ENCODE data around the gene GPR39.
A peak's percentile ranks its signal among the peaks of the same experiment; 100 is the strongest.

GPR39 gene

DNA sequence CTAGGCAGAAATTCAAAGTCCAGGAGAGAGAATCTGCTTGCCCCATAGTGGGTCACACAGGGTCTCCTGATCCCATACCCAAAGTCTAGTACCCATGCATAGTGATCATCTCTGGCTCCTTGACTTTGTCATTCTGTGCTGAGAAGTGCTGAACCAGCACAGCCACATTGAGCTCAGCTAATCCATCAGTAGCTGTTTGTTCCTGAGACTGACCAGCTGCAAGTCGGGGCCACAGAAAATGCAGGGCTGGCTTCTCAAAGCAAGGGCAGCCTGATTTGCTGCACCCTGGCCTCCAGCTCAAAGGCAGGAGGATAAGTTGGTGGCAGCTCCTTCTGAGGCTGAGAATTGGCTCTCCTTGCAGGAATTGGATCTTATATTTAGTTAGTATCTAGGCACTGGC, 181.2 kb downstream of the GPR39 start:
- no peak for DNase-seq (ENCODE audit: low spot score)
- FAIRE-seq, result no peak

- DNase-seq (ENCODE audit: low spot score) (no peak), FAIRE-seq (no peak)
These were observed 181.9 kb downstream of the GPR39 start for GRCh38 chr2:132598536-132598935.

DNA sequence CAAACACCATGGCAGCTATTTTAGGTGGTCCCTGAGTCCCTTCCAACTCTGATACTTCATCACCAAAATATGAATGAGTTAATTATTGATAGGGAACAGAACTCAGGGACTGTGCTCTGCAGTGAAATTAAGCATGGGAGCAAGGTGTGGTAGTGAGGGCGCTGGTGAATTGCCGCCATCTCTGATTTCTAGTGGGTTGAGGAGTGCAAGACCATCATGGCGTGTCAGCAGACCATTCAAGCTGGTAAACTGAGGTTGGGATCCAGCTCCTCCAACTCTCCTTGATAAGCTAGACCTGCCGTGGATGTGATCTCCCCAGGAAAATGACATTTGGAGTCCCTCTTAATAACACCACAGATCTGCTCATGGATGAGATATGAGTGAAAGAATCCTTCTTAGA, 183.0 kb downstream of the GPR39 start:
- DNase-seq (ENCODE audit: low spot score) (no peak), FAIRE-seq (no peak)

DNA sequence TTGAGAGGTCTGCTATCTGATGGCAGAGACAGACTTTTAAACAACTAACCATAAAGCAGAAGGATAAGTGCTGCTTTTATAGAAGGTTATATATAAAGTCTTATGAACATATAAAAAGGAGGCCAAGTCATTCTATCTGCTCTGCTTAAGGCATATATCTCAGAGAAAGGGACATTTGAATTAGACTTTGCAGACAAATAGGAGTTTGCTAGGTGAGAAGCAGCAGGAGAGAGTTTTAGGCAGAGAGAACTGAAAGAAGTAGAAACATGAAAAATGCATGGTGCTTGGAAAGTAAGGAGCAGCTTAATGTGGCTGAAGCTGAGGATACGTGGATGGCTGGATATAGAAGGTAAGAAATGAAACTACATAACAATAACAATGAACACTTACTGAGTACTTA, 188.0 kb downstream of the GPR39 start:
- DNase-seq (ENCODE audit: low spot score) (no peak), FAIRE-seq (no peak)

DNA sequence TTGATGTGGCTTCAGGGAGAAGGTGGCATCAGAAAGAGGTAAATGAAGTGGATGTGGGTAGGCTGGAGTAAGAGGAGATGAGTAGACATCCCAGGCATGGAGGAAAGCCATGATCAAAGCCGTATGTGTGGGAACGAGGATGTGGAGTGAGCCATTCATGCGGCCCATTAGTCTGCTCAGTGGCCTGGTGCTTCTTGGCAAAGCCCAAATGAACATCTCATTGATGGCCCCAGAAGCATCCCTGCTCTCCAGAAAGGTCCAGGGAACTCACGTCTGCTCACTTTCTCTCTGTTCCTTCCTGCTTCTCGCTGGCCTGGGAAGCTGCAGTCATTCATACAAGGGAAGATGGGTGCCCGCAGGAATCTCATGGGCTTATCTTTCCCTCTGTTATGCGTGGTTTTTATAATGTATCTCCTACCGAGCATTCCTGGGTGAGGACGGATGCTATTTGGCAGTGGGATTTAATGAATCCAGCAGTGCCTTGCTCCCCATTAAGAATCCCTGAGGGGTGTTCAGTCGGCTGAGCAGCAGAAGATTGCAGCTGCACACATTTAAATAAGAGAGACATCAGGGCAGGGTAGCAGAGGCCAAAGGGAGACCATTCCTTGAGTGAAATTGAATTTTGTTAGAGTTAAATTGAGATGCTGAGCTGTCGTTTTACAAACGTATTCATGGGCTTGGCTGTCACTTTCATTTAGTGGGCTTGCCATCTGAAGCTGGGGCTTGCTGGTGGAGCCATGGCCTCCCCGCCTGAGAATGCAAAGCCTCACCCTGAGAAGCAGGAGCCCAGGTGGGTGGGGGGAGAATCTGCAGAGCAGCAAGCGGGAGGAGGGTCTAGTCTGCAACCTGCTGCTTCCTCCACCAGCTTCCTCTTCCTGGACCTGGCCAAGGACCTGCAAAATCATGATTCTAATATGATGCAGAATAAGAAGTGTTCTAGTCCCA, 188.9 kb downstream of the GPR39 start:
- FAIRE-seq, result no peak
- DNase-seq (ENCODE audit: low spot score), result no peak

DNA sequence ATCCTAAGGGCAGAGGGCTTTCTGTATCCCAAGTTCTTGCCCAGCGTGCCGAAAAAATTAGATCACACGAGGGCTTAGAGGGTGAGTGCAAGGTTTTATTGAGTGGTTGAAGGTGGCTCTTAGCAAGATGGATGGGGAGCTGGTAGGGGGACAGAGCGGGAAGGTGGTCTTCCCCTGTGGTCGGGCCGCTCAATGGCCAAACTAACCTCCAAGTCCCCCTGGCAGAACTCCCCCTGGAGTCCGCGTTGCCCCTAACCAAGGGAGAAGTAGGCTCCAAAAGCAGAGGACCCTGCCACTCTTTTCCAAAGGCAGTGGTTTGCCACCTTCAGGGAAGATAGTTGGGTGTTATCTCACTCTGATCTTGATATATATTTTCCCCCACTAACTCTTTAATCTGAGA, 190.0 kb downstream of the GPR39 start:
- no peak for DNase-seq (ENCODE audit: low spot score)
- FAIRE-seq, result no peak

GRCh38 chr2:132607426-132608090, 191.0 kb downstream of the GPR39 start:
- DNase-seq (ENCODE audit: low spot score) (no peak), FAIRE-seq (no peak)

DNA sequence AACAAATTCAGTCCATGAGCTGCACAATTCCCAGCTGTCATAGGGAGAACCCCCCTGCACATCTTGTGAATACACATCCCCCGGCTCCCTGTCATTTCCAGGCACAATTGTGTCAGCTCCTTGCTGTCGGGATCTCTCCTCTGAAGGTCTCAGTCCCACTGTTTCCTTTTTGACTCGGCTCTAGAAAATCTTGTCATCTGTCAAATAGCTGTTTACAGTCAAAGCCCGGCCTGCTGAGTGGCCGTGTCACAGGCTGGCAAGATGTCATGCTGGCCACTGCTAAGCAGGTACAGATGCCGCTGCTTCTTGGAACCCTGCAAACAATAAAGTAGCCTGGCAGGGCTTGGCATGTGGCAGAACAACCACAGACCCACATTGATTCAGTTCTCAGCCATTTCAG, 191.7 kb downstream of the GPR39 start:
- DNase-seq (ENCODE audit: low spot score) (no peak), FAIRE-seq (no peak)

GRCh38 chr2:132609101-132609890, 192.7 kb downstream of the GPR39 start:
- DNase-seq (ENCODE audit: low spot score) (no peak), FAIRE-seq (no peak)

DNA sequence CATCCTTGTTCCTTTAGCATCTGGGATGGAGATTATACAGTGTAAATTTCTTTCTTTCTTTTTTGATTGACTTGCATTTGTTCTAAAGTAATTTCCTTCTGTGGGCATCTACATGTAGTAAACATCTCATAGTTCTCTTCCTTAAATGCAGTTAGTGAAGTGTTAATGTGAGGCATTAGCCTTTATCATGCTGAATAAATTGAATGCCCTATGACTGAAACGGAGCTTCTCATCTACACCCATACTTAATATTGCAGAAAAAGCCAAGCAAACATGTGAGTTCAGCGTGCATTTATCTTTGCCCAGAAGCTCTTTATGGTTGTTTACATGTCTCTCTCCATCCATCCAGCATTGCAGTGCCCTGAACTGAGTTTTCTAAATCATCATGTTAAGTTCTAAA, 195.1 kb downstream of the GPR39 start:
- DNase-seq (ENCODE audit: low spot score) (no peak), FAIRE-seq (no peak)

GRCh38 chr2:132615329-132616085, 198.9 kb downstream of the GPR39 start:
- no peak for DNase-seq (ENCODE audit: low spot score)
- no peak for FAIRE-seq

- DNase-seq (ENCODE audit: low spot score) (no peak), FAIRE-seq (no peak)
These were observed 201.4 kb downstream of the GPR39 start for GRCh38 chr2:132617989-132618388.

DNA sequence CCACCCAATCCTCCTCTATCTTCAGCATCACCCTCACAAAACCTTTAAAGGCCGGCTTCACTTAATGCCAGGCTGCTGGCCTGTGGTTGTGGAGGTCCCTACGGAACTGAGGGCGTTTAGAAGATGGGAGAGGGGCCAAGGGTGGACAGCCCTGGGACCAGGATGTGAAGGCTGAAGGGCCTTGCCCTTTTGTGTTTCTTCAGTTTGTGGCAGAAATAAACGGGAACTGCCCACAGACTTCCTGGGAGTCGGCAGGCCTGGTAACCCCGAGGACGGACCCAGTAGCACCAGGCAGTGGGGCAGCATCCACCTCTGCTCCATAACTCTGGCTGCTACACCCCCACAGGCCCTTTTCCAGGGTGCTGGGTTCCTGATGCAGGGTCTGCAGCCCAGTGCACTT, 202.1 kb downstream of the GPR39 start:
- no peak for FAIRE-seq
- DNase-seq (ENCODE audit: low spot score), result no peak

GRCh38 chr2:132620115-132620514, 203.5 kb downstream of the GPR39 start:
- FAIRE-seq (no peak), DNase-seq (ENCODE audit: low spot score) (no peak)

- FAIRE-seq (no peak), DNase-seq (ENCODE audit: low spot score) (no peak)
These were observed 204.7 kb downstream of the GPR39 start for GRCh38 chr2:132621131-132621875.

DNA sequence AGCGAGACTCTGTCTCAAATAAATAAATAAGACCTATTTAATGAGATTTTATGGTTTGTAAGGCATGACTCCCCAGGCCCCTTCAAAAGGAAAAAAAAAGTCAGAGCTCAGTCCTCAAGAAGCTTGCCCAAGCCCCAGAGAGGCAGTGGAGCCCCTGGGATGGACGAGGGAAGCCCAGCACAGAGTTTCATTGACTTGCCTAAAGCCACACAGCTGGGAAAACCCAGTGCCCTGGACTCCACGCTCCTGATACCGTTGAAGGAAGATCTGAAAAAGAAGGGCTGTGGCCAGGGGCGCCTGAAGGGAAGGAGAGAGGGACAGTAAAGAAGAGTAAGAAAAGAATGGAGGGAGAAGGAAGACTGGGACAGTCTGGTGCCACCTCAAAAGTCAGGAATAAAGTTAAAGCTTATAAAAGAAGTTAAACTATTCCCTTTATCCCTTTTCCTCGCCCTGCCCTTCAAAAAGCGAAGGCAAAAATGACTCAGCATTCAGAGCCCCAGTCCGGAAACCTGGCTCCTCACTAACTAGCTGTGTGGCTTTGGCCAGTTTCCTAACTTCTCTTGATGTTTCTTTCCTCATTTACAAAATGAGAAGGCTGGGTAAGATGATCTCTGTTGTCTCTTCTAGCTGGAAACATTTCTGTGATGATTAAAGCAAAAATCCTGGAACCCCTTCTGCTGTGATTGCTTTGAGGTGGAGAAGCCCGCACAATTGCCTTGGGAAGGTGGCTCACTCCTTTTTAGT, 206.7 kb downstream of the GPR39 start:
- DNase-seq (ENCODE audit: low spot score) (peak; percentile 48), FAIRE-seq (no peak)

DNA sequence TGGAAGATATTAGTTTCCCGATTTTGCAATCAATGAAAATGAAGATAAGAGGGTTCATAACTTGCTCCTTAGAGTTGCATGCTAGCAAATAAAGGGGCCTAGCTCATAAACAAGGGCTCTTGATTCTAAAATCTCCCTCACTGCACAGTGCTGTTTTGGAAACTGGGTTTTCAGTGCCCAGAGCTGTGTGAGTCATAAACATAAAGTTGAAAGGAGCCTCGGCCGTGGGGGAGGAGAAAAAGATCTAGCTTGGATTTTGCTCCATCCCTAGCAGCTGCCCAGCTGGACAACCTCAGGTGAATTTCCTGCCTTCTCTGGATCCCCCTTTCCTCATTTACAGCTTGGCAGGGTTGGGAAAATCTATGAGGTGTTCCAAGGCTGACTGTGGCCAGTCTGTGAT, 210.9 kb downstream of the GPR39 start:
- no peak for FAIRE-seq
- peak; percentile 15 for DNase-seq (ENCODE audit: low spot score)

DNA sequence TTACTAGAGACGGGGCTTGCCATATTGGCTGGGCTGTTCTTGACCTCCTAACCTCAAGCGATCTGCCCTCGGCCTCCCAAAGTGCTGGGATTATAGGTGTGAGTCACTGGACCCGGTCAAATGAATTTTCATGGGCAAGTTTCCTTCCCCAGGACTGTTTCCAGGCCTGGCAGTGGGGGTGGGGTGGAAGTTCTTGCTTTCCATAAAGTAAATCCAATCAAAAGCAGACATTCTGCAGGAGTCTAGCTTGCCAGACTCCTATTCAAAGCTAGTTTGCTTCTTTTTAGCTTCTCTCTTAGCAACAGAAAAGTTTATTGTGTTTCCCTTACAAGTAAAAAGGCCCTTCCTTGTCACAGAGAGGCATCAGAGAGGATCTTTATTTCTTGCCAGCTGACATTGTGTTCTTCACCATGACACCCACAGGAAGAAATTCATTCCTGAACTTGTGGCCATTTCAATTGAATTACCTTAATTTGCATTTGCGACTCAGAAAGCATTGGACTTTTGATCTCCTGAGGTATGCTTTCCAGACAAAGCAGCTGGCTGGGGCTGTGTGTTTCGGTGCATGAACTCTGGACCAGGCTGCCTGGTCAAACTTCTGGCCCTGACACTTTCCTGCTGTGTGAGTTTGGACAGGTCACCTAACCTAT, 215.5 kb downstream of the GPR39 start:
- no peak for DNase-seq (ENCODE audit: low spot score)
- FAIRE-seq, result no peak

GRCh38 chr2:132633635-132634034, 217.0 kb downstream of the GPR39 start:
- no peak for DNase-seq (ENCODE audit: low spot score)
- FAIRE-seq, result peak; percentile 95
